ENCODE measurements around the gene POLR3F. TPM values are rescaled to one million over a fixed set of nuclear protein-coding genes. Genes with fewer than 3 reads are reported as not detected.
A peak's percentile ranks its signal among the peaks of the same experiment; 100 is the strongest.

POLR3F gene
- total and polyA plus RNA-seq, 2 donors (not counting 1 experiment from before 2014, with no cell fraction given) = 2.9 to 13.1 TPM

GRCh38 chr20:18511571-18511970, 44.4 kb downstream of the POLR3F start:
- Mint-ChIP-seq H3K4me3 (no peak overlapping the region), H3K4me1 (peaks cover 21% of the 10 kb centered on the region), H3K27ac (no peak overlapping the region), H3K27me3 (no peaks in the 10 kb centered on the region), H3K9me3 (ENCODE audit: insufficient read depth) (no peaks in the 10 kb centered on the region)
- H3K36me3 ChIP-seq (replicated peaks in 1 of 2; ENCODE audit: control extremely low read depth in 1 of 2, control insufficient read depth in 1 of 2, extremely low read depth in 1 of 2, insufficient read depth in 2 of 2, low read length in 1 of 2) = peaks cover 12 to 45% of the 10 kb centered on the region in 2 experiments
- TF ChIP-seq CTCF (IDR thresholded peaks at IDR 0.05) (no peak), EZH2 (IDR thresholded peaks at IDR 0.05; ENCODE audit: borderline replicate concordance, insufficient read depth, low read depth, low read length, poor library complexity, severe bottlenecking) (no peak)
- peaks cover 36% of the 10 kb centered on the region for H3K79me2 ChIP-seq (ENCODE audit: control insufficient read depth, insufficient read depth, low read length)
- intact Hi-C loops (cut with micrococcal nuclease) = no loop called here
- ATAC-seq (ENCODE audit: low read depth) = no peak
- H2AFZ ChIP-seq (ENCODE audit: insufficient read depth, low read depth, low read length, poor library complexity, severe bottlenecking) = no peak overlapping the region
- no CpG with 5 or more reads among the region's 1 CpG for WGBS (ENCODE audit: insufficient coverage)
- no peak overlapping the region for H3K9ac ChIP-seq (ENCODE audit: low read length)
- H3K4me2 ChIP-seq (replicated peaks; ENCODE audit: low read depth, low read length, poor library complexity, severe bottlenecking) = no peak overlapping the region
- POLR2A ChIA-PET = no interaction called here
- CTCF ChIA-PET = no interaction called here
- H3K4me3 ChIP-seq (ENCODE audit: control extremely low read depth in 1 of 5, extremely low read depth in 1 of 5, insufficient read depth in 1 of 5, low read depth in 2 of 5, low read length in 4 of 5) = no peak overlapping the region
- peaks cover 12 to 17% of the 10 kb centered on the region in 2 donors for H3K4me1 ChIP-seq (ENCODE audit: control insufficient read depth in 2 of 2, insufficient read depth in 2 of 2, low read length in 2 of 2)
- H4K20me1 ChIP-seq (ENCODE audit: control insufficient read depth, insufficient read depth, low read length, poor library complexity, severe bottlenecking) = no peaks in the 10 kb centered on the region
- no peak for DNase-seq
- H3K27ac ChIP-seq (ENCODE audit: low read length in 2 of 2) = peak overlapping the region in 1 of 2 donors; percentile 8
- H3K27me3 ChIP-seq (replicated peaks in 1 of 4; ENCODE audit: control extremely low read depth in 1 of 4, control insufficient read depth in 3 of 4, insufficient read depth in 4 of 4, low read length in 3 of 4) = no peaks in the 10 kb centered on the region
- H3K9me3 ChIP-seq (ENCODE audit: control extremely low read depth in 1 of 3, control insufficient read depth in 2 of 3, insufficient read depth in 1 of 3, low read length in 2 of 3) = no peaks in the 10 kb centered on the region

DNA sequence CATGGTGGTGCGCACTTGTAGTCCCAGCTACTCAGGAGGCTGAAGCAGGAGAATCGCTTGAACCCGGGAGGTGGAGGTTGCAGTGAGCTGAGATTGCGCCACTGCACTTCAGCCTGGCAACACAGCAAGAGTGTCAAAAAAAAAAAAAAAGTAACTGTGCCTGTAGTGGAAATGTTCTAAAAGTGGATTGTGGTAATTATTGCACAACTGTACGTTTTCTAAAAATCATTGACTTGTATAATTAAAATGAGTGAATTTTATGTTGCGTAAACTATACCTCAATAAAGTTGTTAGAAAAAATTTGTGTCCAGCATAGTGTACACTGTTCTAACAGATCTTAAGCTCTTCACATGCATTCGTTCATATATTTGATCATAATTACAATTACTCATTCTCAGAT, 46.0 kb downstream of the POLR3F start:
- ChIA-PET CTCF (no interaction called here), POLR2A (no interaction called here)
- peaks cover 7% of the 10 kb centered on the region for H3K4me1 Mint-ChIP-seq
- Histone ChIP-seq H2AFZ (ENCODE audit: insufficient read depth, low read depth, low read length, poor library complexity, severe bottlenecking) (no peak overlapping the region), H3K9me3 (ENCODE audit: control extremely low read depth in 1 of 3, control insufficient read depth in 2 of 3, insufficient read depth in 1 of 3, low read length in 2 of 3) (no peaks in the 10 kb centered on the region), H3K36me3 (replicated peaks in 1 of 2; ENCODE audit: control extremely low read depth in 1 of 2, control insufficient read depth in 1 of 2, extremely low read depth in 1 of 2, insufficient read depth in 2 of 2, low read length in 1 of 2) (peaks cover 12 to 47% of the 10 kb centered on the region in 2 experiments), H3K4me2 (replicated peaks; ENCODE audit: low read depth, low read length, poor library complexity, severe bottlenecking) (no peak overlapping the region), H3K4me1 (ENCODE audit: control insufficient read depth in 2 of 2, insufficient read depth in 2 of 2, low read length in 2 of 2) (peaks cover 5 to 8% of the 10 kb centered on the region in 2 donors), H3K27me3 (replicated peaks in 1 of 4; ENCODE audit: control extremely low read depth in 1 of 4, control insufficient read depth in 3 of 4, insufficient read depth in 4 of 4, low read length in 3 of 4) (no peaks in the 10 kb centered on the region), H4K20me1 (ENCODE audit: control insufficient read depth, insufficient read depth, low read length, poor library complexity, severe bottlenecking) (no peaks in the 10 kb centered on the region), H3K4me3 (ENCODE audit: control extremely low read depth in 1 of 5, extremely low read depth in 1 of 5, insufficient read depth in 1 of 5, low read depth in 2 of 5, low read length in 4 of 5) (no peak overlapping the region), H3K9ac (ENCODE audit: low read length) (no peak overlapping the region), H3K79me2 (ENCODE audit: control insufficient read depth, insufficient read depth, low read length) (peaks cover 32% of the 10 kb centered on the region), H3K27ac (ENCODE audit: low read length in 2 of 2) (no peak overlapping the region)
- WGBS (ENCODE audit: insufficient coverage) = 97% methylated on average over 5 of the region's 7 CpGs
- H3K4me3 Mint-ChIP-seq = no peak overlapping the region
- no peak for ATAC-seq (ENCODE audit: low read depth)
- no peaks in the 10 kb centered on the region for H3K9me3 Mint-ChIP-seq (ENCODE audit: insufficient read depth)
- intact Hi-C loops (cut with micrococcal nuclease) = no loop called here
- H3K27me3 Mint-ChIP-seq = no peaks in the 10 kb centered on the region
- no peak for DNase-seq
- no peak for TF ChIP-seq CTCF (IDR thresholded peaks at IDR 0.05)
- TF ChIP-seq EZH2 (IDR thresholded peaks at IDR 0.05; ENCODE audit: borderline replicate concordance, insufficient read depth, low read depth, low read length, poor library complexity, severe bottlenecking) = no peak
- H3K27ac Mint-ChIP-seq = no peak overlapping the region

Measured in B cell (primary cell).